ENCODE data around the gene PDE8B.

GRCh38 chr5:77413049-77413448, 202.6 kb downstream of the PDE8B start:
- TF ChIP-seq, protein P1, sequence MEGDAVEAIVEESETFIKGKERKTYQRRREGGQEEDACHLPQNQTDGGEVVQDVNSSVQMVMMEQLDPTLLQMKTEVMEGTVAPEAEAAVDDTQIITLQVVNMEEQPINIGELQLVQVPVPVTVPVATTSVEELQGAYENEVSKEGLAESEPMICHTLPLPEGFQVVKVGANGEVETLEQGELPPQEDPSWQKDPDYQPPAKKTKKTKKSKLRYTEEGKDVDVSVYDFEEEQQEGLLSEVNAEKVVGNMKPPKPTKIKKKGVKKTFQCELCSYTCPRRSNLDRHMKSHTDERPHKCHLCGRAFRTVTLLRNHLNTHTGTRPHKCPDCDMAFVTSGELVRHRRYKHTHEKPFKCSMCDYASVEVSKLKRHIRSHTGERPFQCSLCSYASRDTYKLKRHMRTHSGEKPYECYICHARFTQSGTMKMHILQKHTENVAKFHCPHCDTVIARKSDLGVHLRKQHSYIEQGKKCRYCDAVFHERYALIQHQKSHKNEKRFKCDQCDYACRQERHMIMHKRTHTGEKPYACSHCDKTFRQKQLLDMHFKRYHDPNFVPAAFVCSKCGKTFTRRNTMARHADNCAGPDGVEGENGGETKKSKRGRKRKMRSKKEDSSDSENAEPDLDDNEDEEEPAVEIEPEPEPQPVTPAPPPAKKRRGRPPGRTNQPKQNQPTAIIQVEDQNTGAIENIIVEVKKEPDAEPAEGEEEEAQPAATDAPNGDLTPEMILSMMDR (IDR thresholded peaks at IDR 0.05) = no peak
- TF ChIP-seq POLR2A (IDR thresholded peaks at IDR 0.05) = no peak
